EH (cell line): ENCODE data around the gene PRPS2.
A peak's percentile ranks its signal among the peaks of the same experiment; 100 is the strongest.

Experiments
- DNase-seq: peaks from one replicate; pipeline ENCODE4 v3.0.0-alpha.2; 2015; ENCODE audit warnings: low read depth

The PRPS2 gene

DNA sequence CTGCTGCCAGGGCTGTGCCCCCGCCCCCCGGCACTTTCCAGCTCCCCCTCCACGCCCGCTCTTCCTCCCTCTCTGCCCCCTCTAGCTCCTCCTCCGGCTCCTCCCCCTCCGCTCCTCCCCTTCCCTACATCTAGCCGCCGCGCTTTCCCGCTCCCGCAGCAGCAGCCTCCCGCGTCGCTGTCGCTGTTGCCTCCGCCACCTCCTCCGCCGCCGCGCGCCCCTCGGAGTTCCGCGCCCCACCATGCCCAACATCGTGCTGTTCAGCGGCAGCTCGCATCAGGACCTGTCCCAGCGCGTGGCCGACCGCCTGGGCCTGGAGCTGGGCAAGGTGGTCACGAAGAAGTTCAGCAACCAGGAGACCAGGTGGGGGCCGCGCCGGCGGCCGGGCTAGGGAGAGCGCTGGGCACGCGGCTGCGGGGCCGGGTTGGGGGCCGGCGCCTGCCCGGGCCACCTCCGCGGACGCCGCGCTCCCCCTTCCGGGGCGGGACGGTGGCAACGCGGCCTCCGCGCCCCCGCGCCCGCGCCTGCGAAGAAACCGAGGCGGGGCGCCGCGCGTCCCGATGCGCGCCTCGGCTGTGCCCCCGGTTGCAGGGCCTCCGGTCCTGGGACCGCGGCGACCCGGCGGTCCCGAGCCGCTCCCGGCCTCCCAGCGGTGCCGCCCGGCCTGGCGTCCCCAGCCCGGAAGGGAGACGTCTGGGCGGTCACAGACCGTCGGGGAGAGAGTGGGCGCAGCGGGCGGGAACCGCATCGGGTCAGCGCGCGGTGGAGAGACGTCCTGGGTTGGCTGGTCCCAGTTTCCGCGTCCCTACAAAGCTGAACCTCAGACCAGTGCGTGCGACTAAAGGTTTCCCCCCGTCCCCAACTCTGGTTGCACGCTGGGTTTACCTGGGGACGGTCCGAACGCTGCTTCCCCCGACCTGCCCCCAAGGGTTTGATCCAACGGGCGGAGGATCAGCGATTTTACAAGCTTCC, at the start of gene PRPS2:
Gene PRPS2, plus strand, starts transcription at position 156 of the 972 bp plus-strand sequence. Its CDS starts 86 bp downstream, at position 242.
- DNase-seq: peak; percentile 59

DNA sequence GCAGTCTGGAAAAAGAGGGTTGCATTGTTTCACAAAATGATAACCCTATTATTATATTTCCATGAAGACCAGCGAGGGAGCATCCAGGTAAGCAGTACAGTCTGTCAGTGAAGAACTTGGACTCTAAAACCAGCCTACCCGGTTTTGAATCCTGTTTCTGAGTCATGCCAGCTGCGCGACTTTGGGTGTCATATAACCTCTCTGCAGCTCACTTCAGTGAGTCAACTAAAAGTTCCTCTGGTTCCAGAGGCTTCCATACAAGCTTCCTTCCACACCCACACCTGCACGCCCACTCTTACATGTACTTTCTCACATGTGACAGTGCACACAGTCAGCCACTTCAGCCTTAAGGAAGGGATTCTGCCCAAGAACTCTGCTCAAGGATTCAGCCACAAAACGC, 49.8 kb upstream of the PRPS2 start:
- DNase-seq: no peak

DNA sequence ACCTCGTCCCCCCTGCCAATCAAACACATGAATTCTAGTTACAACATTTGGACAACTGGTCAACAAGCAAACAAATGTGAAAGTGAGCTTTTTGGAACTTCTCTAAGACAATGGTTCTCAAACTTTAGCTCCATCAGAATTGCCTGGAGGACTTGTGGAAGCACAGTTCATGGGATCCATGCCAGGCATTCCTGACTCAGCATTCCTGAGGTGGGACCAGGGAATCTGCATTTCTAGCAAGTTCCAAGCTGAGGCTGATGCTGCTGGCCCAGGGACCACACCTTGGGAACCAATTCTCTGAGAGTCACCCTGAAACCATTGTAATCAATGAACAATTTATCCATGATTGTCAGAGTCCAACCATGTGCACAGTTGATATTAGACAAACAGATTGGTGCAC, 43.8 kb upstream of the PRPS2 start:
- no peak for DNase-seq

DNA sequence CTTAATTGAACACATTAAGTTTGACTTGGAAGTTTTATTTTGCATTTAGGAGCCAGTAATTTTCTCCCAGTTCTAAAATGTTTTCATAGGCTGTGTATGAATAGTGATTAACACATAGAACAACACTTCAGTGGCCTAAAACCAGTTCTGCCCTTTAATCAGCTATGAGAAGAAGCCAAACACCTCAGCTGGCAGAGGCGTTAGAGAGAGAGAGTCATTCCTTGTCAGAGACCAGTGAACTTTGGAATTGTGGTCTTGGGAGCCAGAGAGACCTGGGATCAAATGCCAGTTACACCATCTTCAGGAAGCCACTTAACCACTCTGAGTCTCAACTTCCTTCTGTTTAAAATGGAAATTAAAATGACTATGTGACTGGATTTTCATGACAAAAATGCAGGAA, 39.3 kb upstream of the PRPS2 start:
- no peak for DNase-seq

DNA sequence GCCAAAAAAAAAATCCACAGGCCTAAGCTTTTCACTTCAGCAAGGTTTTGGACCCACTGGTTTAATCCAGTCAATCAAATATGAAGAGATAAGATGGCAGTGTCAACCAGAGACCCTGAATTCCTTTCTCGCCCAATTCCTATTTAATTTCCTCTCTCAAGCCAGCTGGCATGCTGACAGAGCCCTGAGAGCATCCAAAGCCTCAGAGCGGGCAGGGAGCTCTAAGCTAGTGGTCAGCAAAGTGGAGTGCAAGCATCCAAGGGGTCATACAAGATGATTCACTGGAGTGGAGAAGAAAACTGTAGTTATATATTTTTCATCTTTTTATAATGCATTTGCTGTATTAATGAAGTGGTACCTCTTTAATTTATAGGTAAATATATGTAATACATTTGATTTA, 37.8 kb upstream of the PRPS2 start:
- DNase-seq: no peak

DNA sequence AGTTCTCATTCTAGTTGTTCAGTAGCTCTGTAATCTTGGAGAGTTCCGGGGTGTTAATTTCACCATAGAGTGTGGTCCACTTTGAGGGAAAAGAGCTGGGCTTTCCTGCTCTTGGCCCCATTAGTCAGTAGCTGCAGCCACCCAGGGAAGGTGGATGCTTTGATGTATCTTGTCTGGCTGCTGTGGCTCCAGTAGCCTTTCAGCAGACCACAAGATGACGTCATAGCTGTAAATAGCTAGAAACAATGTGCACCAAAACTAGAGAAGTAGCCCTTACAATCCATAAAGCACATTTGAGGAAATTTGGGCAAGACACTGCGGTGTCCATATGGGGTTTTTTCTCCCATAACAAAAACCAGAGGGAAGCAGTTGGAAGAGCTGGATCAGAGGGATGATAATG, 32.9 kb upstream of the PRPS2 start:
- DNase-seq: peak; percentile 8

DNA sequence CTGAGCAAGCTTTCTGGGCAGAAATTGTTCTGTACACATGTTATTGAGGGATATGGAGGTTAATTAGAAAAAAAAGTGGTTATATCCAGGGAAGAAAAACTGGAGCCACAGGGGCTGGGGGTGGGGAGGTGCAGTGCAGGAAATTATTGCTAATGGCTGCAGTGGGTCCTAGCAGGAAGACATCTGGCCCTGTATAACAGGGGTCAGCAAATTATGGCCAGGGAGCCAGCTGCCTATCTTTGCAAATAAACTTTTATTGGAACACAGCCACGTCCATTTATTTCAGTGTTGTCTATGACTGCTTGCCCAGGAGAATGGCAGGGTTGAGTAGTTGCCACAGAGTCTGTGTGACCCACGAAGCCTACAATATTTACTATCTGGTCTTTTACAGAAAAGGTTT, 23.4 kb upstream of the PRPS2 start:
- no peak for DNase-seq

DNA sequence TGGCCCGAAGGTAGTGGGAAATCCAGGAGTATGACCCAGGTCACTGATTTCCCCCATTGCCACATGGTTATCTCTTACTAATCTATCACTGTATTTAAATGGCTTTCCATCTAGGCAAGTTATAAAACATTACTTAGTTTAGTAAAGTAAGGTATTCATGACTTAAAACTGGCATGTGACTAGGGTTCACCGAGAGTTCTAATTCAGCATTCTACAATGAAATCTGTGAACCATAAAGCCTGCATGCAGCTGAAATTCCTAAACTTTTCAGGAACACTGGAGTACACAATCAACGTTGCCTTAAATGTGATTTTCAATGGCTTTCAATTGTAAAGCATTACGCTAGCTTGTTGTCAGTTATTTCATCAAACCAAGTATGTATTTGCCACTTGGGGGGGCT, 22.7 kb upstream of the PRPS2 start:
- DNase-seq: no peak

DNA sequence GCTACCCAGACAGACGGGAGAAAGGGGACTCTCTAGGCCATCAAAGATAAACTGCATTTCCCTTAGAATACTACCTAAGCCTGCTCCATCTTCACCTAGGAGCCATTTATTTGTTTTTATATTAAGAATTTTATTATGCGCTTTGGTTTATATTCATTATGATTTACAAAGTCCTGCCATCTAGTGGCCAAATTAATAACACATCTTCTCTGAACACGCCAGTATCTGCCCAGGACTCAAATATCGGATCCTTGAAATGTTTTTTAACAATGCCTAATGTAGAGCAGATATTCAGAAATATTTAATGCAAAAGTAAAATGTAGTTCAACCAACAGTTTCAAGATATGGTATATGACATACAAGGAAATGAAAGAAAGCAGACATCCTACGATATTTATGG, 20.8 kb upstream of the PRPS2 start:
- DNase-seq: peak; percentile 29

DNA sequence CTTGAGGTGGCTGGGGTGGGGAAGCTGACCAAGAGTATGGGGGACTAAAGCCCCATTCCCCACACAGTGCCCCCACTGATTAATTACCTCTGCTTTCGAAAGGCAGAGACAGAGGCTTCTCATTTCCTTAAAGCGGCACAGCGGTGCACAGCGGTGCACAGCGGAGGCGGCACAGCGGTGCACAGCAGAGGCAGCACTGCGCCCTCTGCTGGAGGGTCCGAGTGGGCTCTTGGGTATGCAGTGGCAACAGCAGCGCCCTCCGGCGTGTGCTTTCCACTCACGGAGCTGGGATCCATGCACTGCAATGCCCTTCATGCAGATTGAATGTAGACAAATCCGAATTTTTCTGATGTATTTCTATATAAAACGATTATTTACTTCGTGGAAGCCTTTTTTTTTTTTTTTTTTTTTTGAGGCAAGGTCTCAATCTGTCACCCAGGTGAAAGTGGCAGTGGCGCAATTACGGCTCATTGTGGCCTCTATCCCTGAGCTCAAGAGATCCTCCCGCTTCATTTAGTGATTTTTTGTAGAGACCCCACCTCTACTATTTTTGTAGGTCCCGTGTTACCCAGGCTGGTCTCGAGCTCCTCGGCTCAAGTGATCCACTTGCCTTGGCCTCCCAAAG, 19.7 kb upstream of the PRPS2 start:
- peak; percentile 35 for DNase-seq

DNA sequence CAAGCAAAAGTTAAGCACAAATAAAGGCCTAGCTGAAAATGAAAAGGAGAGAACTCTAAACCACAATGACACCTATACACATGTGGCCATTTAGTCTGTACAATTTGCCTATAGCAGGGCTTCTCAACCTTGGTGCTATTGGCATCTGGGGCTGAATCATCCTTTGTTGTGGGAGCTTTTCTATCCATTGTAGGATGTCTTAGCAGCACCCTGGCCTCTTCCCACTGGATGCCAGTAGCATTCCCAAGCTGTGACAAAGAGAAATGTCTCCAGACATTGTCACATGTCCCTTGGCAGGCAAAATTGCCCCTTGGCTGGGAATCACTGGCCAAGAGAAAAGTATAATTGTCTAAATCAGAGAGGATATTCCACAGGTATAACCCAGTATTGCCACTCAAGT, 13.5 kb upstream of the PRPS2 start:
- DNase-seq: peak; percentile 1

DNA sequence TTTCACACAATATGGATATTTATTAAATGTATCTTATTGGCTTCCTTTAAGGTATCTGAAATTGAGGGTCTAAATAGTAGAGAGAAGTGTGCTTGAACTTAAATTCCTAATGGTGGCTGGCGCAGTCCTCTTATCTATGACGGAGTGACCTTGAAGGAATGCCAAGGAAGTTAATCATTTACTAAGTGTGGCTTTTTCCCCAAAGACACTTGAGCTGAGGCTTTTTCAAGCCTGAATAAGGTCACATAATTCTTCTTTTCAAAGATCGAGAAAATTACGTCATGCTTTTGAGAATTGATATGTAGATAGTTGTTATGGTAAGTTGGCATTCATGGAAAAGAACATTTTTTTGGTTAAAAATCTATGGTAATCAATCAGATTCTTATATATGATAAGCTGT, 11.7 kb upstream of the PRPS2 start:
- DNase-seq: no peak

DNA sequence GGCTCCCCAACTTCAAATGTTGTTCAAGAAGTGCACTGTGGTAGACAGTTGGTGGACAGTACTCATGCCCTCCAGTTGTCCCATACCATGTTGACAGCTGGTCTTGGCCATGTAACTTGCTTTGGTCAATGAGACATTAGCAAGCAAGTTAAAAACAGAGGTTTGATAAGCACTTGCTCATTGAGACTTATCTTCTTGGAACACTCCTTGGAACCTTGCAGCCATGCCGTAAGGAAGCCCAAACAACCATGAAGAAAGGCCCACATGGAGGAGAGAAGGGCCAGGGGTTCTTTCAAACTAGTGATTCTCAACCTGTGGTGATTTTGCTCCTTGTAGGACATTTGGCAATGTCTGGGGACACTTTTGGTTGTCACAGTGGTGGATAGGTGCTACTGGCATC, 2.6 kb upstream of the PRPS2 start:
- no peak for DNase-seq

DNA sequence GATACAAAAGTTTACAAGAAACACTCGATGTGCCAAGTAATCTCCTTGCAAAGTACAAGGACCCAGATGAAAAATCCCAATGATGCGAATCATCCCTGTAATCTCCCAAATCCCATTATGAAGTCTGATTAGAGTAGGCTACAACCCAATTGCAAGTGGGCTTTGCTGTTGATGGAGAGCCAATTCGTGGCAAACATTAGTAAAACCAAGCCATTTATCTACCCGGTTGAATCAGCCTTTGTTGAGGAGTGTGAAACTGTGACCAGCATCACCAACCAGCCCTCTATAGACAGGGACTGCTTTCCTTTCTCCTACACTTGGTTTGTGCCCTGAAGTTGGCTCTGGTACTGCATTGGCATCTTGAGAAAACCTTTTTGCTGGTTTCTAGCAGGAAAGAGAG, 1.2 kb upstream of the PRPS2 start:
- DNase-seq: no peak

DNA sequence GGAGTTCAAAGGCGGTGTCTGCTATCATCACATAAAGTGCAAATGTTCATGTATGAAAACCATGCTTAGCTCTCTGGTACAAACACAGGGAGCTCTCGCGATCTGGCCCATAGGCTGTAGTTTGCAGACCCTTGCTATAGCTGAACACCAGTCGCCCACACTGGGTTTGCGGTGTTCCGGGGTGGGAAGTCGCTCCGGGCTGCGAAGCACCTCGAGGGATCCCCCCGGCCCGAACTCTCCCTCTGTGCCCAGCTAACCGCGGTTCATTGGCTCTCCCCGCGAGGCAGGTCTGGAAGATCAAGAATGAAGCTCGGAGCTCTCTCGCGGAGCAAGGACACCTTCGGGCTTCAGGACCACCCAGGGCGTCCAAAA, 341 bp upstream of the PRPS2 start:
- DNase-seq: no peak

DNA sequence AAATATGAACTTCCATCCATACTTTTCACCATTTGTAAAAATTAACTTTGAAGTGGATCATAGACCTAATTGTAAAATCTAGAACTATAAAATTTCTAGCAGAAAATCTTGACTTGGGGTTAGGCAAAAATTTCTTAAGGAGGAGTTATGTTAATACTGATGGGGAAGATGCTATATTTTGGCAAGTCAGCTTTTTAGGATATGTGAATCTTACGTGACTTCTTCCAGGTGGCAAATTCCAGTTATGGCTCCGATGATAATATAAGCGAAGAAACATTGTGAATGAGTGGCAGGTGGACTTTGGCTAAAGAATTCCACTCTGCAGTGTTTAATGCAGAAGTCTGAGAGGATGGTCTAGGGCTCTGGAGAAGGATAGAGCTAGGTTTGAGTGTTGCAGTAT, 1.5 kb downstream of the PRPS2 start:
- no peak for DNase-seq

DNA sequence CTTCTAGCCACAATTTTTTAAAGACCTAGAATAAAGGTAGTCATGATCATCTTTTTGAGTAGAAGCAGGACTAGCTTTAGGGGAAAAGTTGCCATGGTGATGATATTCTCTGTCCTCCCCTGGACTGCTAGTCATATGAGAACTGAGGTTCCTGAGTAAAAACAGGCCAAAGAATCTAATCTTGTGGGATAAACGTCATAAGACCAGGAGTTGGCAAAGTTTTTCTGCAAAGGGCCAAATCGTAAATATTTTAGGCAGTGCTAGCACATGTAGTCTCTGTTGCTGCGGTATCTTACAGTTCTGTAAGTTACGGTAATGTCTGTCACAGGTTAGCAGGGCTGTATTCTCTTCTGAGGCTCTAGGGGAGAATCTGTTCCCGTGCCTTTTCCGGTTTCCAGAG, 3.4 kb downstream of the PRPS2 start:
- peak; percentile 4 for DNase-seq

DNA sequence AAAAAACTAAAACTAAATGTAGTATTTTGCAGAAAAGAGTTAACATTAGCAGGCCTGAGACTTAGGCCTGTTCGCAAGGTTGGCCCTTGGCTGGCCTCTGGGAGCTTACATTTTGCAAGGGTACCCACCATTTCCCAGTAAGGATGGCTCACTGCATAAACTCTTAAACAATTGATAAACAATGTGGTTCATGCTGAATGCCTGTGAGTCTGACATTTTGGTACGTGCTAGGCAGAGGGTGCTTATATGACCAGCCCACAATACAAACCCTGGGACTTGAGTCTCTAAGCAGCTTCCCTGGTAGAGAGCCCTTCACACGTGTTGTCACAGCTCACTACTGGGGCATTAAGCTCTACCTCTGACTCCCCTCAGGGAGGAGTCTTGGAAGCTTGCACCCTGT, 7.4 kb downstream of the PRPS2 start:
- DNase-seq: peak; percentile 18

DNA sequence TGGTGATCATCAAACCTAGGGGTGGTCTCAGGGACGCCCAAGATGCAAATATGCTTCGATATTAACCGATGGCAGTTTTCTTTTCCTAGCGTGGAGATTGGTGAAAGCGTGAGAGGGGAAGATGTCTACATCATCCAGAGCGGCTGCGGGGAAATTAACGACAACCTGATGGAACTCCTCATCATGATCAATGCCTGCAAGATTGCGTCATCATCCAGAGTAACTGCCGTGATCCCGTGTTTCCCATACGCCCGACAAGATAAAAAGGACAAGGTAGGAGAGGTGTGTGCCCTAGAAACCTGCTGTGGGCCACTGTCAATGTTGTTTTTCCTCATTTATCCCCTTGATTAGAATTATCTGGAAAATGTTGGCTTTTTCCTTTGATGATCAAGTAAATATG, 7.9 kb downstream of the PRPS2 start:
- DNase-seq: no peak

DNA sequence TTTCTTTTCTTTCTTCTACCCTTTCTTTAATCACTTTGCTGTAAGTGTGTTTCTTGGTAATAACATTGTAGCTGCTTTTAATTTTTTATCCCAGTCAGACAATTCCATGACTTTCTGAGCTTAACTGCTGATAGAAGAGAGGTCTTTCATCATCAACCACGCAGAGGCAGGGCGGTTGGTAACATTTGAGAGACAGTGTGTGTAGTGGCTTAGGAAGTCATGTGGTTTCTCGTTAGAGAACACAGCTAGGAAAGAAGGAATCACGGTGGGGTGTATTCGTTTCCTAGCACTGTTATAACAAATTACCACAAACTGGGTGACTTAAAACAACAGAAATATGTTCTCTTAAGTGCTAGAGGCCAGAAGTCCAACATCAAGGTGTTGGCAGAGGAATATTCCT, 11.5 kb downstream of the PRPS2 start:
- DNase-seq: no peak

DNA sequence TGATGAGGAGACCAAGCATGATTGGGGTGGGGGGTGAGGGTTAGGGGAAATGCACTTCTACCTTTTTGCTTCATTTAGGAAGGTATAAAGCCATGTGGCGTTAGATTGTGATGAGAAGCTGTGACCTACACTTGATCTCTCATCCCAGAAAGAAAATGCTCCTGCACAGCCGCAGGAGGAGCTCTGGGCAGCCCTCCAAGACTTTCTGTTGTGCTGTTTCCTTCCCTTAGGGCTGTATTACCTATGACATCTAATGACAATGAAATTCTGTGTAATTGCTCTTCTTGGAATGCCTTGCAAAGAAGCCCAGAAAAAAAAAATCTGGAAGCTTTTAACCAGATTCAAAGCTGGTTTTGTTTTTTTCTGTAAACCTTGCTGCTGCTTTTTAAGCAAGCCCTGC, 13.4 kb downstream of the PRPS2 start:
- peak; percentile 38 for DNase-seq

DNA sequence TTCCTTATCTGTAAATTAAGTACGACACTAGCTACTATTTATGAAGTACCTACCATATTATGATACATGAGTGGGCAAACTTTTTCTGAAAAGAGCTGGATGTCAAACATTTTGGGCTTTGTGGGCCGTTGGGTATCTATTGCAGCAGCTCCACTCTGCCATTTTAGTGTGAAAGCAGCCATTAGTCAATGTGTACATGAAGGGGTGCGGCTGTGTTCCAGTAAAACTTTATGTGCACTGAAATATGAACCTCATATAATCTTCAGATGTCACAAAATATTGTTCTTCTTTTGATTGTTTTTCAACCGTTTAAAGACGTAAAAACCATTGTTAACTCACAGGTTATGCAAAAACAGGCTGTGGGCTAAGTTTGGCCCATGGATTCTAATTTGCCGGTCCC, 14.1 kb downstream of the PRPS2 start:
- no peak for DNase-seq

DNA sequence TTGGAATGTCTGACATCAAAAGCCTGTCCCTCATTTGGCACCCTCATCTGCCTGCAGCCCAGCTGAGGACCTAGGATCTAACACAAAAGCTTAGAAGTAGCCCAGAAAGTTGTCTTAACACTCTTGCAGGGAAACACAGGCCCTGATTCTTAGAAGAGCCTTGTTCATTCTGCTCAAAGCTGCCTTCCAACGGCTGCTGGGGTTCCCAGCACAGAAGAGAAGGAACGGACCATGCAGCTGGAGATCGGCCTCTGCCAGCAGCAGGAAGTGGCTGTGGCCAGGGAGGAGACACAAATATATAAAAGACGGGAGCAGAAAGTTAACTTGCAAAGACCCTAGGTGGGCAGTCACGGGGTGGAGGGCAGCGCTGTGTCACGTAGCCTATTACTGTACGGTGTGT, 20.4 kb downstream of the PRPS2 start:
- DNase-seq: no peak

DNA sequence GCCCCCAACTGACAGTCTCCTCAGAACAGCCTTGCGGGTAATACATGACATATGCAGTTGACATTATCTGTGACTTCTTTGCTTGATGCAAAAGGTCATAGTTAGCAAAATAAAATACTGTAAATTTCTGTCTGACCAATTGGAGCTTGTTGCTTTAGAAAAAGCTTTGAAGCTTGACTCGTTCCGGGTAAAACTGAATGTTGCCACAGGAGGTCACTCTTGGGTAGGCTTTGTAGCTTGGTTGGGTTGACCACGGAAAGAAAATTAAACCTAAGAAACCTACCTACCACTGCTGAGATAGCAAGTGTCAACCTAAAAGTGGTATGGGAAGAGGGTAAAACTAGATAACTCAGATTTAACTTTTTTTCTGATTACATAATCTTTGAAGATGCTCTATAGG, 23.2 kb downstream of the PRPS2 start:
- peak; percentile 55 for DNase-seq
